ENCODE measurements around the gene MYH7B. TPM values are rescaled to one million over a fixed set of nuclear protein-coding genes. Genes with fewer than 3 reads are reported as not detected.

Gene MYH7B
- total RNA-seq (2021) = 0.66 to 1.0 TPM (median 0.98 TPM) in 3 replicates
- percentile 14 among the genes with signal in this experiment for Bru-seq, nascent RNA
- long read RNA-seq, experiment 1, partial matches to known transcripts = 1 of 1 reads
- long read RNA-seq, experiment 1, other reads (novel, unspliced or antisense) = 0 of 1 reads
- long read RNA-seq, experiment 2 = 0 reads
- long read RNA-seq, experiment 3, partial matches to known transcripts = 0 of 1 reads
- long read RNA-seq, experiment 3, other reads (novel, unspliced or antisense) = 1 of 1 reads

DNA sequence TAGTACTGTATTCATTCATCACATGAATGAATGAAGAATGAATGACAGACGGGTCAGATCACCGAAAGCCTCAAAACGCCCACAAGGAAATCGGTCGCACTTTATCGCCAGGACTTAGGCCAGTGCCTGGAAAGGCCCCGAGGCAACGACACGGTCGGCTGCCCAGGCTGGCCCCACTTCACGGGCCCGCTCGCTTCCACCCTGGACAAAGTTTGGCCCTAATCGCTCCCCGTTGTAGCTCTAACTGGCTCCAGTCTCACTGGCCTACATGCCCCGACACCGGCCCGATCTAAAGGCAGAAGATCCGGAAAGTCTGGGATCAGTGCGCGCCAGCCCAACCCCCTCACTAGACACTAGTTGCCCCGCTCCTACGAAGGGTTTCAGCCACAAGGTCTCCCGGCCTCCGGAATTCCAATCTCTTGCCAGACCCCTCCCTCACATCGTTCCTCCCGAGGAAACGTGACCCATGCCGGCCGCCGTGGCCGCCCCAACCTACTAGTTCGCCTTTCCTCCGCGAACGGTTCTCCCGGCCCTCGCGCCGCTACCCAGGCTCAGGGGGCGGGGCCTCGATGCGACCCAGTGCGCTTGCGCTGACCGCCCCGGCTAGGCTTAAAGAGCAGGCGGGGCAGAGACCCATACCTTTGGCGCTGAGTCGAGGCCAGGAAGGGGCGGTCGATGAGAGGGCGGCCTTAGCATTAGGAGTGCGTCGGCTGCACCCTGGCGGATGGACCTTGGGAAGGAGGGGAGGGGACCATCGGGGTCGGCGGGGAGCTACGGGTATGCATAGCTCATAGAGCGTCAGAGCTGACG, at the start of gene MYH7B, which contains the start of gene GSS:
Gene MYH7B, plus strand, starts transcription at position 638 of the 810 bp plus-strand sequence. CDS start 22,138 bp downstream, outside the sequence.
Gene GSS, minus strand, starts transcription at position 576 of the 810 bp plus-strand sequence. CDS start 3,954 bp downstream, outside the sequence.
- CTCF ChIA-PET = interaction anchor here (0.5 to 3.6 kb wide), 27 partner anchors 9 to 374 kb away, joined by 3 to 103 read pairs (median 4); partner anchors contain the start of genes ACSS2, GGT7, MMP24 and MMP24OS
- peak within 1 kb of the TSS; percentile 93 for H3K27ac Mint-ChIP-seq
- no peaks in the 10 kb centered on the region for H3K36me3 Mint-ChIP-seq
- no peaks in the 10 kb centered on the region for H3K9me3 Mint-ChIP-seq
- POLR2A ChIA-PET = interaction anchor here (0.6 to 1.0 kb wide), 4 partner anchors 12 to 415 kb away, joined by 3 to 5 read pairs (median 4); no protein-coding TSS in a partner anchor
- ATAC-seq (peak; percentile 98), DNase-seq (ENCODE audit: low spot score) (peak; percentile 100)
- H3K4me1 Mint-ChIP-seq = peaks cover 48% of the 10 kb centered on the region
- H3K27me3 Mint-ChIP-seq (ENCODE audit: low read depth) = peaks cover 8% of the 10 kb centered on the region
- H3K4me3 Mint-ChIP-seq = peak within 1 kb of the TSS; percentile 91
- no peak for TF ChIP-seq GTF2I (CRISPR knock-in tag; conservative IDR thresholded peaks at IDR 0.05)
- peak; percentile 91 for TF ChIP-seq TEAD1 (CRISPR knock-in tag; IDR thresholded peaks at IDR 0.05)
- no peak for TF ChIP-seq NR2C2 (CRISPR knock-in tag; IDR thresholded peaks at IDR 0.05)
- no peak for TF ChIP-seq NFATC4 (CRISPR knock-in tag; IDR thresholded peaks at IDR 0.05)
- TF ChIP-seq MXD4 (CRISPR knock-in tag; IDR thresholded peaks at IDR 0.05; ENCODE audit: borderline replicate concordance) = no peak
- TF ChIP-seq, protein P1, sequence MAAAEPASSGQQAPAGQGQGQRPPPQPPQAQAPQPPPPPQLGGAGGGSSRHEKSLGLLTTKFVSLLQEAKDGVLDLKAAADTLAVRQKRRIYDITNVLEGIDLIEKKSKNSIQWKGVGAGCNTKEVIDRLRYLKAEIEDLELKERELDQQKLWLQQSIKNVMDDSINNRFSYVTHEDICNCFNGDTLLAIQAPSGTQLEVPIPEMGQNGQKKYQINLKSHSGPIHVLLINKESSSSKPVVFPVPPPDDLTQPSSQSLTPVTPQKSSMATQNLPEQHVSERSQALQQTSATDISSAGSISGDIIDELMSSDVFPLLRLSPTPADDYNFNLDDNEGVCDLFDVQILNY (CRISPR knock-in tag; IDR thresholded peaks at IDR 0.05) = peak; percentile 92
- TF ChIP-seq FOXJ3 (CRISPR knock-in tag; IDR thresholded peaks at IDR 0.05; ENCODE audit: borderline replicate concordance) = no peak
- TF ChIP-seq, protein P2, sequence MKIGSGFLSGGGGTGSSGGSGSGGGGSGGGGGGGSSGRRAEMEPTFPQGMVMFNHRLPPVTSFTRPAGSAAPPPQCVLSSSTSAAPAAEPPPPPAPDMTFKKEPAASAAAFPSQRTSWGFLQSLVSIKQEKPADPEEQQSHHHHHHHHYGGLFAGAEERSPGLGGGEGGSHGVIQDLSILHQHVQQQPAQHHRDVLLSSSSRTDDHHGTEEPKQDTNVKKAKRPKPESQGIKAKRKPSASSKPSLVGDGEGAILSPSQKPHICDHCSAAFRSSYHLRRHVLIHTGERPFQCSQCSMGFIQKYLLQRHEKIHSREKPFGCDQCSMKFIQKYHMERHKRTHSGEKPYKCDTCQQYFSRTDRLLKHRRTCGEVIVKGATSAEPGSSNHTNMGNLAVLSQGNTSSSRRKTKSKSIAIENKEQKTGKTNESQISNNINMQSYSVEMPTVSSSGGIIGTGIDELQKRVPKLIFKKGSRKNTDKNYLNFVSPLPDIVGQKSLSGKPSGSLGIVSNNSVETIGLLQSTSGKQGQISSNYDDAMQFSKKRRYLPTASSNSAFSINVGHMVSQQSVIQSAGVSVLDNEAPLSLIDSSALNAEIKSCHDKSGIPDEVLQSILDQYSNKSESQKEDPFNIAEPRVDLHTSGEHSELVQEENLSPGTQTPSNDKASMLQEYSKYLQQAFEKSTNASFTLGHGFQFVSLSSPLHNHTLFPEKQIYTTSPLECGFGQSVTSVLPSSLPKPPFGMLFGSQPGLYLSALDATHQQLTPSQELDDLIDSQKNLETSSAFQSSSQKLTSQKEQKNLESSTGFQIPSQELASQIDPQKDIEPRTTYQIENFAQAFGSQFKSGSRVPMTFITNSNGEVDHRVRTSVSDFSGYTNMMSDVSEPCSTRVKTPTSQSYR (CRISPR knock-in tag; IDR thresholded peaks at IDR 0.05) = no peak
- TF ChIP-seq, protein P3, sequence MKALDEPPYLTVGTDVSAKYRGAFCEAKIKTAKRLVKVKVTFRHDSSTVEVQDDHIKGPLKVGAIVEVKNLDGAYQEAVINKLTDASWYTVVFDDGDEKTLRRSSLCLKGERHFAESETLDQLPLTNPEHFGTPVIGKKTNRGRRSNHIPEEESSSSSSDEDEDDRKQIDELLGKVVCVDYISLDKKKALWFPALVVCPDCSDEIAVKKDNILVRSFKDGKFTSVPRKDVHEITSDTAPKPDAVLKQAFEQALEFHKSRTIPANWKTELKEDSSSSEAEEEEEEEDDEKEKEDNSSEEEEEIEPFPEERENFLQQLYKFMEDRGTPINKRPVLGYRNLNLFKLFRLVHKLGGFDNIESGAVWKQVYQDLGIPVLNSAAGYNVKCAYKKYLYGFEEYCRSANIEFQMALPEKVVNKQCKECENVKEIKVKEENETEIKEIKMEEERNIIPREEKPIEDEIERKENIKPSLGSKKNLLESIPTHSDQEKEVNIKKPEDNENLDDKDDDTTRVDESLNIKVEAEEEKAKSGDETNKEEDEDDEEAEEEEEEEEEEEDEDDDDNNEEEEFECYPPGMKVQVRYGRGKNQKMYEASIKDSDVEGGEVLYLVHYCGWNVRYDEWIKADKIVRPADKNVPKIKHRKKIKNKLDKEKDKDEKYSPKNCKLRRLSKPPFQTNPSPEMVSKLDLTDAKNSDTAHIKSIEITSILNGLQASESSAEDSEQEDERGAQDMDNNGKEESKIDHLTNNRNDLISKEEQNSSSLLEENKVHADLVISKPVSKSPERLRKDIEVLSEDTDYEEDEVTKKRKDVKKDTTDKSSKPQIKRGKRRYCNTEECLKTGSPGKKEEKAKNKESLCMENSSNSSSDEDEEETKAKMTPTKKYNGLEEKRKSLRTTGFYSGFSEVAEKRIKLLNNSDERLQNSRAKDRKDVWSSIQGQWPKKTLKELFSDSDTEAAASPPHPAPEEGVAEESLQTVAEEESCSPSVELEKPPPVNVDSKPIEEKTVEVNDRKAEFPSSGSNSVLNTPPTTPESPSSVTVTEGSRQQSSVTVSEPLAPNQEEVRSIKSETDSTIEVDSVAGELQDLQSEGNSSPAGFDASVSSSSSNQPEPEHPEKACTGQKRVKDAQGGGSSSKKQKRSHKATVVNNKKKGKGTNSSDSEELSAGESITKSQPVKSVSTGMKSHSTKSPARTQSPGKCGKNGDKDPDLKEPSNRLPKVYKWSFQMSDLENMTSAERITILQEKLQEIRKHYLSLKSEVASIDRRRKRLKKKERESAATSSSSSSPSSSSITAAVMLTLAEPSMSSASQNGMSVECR (CRISPR knock-in tag; IDR thresholded peaks at IDR 0.05; ENCODE audit: borderline replicate concordance) = peak; percentile 59; the same call in 1 of the 2 replicates
- TF ChIP-seq, protein P4, sequence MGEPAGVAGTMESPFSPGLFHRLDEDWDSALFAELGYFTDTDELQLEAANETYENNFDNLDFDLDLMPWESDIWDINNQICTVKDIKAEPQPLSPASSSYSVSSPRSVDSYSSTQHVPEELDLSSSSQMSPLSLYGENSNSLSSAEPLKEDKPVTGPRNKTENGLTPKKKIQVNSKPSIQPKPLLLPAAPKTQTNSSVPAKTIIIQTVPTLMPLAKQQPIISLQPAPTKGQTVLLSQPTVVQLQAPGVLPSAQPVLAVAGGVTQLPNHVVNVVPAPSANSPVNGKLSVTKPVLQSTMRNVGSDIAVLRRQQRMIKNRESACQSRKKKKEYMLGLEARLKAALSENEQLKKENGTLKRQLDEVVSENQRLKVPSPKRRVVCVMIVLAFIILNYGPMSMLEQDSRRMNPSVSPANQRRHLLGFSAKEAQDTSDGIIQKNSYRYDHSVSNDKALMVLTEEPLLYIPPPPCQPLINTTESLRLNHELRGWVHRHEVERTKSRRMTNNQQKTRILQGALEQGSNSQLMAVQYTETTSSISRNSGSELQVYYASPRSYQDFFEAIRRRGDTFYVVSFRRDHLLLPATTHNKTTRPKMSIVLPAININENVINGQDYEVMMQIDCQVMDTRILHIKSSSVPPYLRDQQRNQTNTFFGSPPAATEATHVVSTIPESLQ (CRISPR knock-in tag; IDR thresholded peaks at IDR 0.05) = no peak
- no peak for TF ChIP-seq IRF2 (CRISPR knock-in tag; IDR thresholded peaks at IDR 0.05; ENCODE audit: borderline replicate concordance, low read depth)
- no peak for TF ChIP-seq OVOL2 (CRISPR knock-in tag; IDR thresholded peaks at IDR 0.05; ENCODE audit: borderline replicate concordance)
- TF ChIP-seq ZNF263 (CRISPR knock-in tag; IDR thresholded peaks at IDR 0.05; ENCODE audit: low read depth) = no peak
- no peak for TF ChIP-seq ELF4 (CRISPR knock-in tag; IDR thresholded peaks at IDR 0.05; ENCODE audit: low read depth)
- TF ChIP-seq ZNF317 (CRISPR knock-in tag; IDR thresholded peaks at IDR 0.05; ENCODE audit: borderline replicate concordance, low read depth) = no peak
- TF ChIP-seq SOX15 (CRISPR knock-in tag; IDR thresholded peaks at IDR 0.05) = no peak
- peak; percentile 49; the same call in 1 of the 2 replicates for TF ChIP-seq ESRRA (CRISPR knock-in tag; IDR thresholded peaks at IDR 0.05; ENCODE audit: borderline replicate concordance)
- peak; percentile 73 for TF ChIP-seq SMAD3 (CRISPR knock-in tag; IDR thresholded peaks at IDR 0.05; ENCODE audit: borderline replicate concordance)
- TF ChIP-seq ZNF396 (CRISPR knock-in tag; IDR thresholded peaks at IDR 0.05; ENCODE audit: borderline replicate concordance) = no peak
- TF ChIP-seq, protein P5, sequence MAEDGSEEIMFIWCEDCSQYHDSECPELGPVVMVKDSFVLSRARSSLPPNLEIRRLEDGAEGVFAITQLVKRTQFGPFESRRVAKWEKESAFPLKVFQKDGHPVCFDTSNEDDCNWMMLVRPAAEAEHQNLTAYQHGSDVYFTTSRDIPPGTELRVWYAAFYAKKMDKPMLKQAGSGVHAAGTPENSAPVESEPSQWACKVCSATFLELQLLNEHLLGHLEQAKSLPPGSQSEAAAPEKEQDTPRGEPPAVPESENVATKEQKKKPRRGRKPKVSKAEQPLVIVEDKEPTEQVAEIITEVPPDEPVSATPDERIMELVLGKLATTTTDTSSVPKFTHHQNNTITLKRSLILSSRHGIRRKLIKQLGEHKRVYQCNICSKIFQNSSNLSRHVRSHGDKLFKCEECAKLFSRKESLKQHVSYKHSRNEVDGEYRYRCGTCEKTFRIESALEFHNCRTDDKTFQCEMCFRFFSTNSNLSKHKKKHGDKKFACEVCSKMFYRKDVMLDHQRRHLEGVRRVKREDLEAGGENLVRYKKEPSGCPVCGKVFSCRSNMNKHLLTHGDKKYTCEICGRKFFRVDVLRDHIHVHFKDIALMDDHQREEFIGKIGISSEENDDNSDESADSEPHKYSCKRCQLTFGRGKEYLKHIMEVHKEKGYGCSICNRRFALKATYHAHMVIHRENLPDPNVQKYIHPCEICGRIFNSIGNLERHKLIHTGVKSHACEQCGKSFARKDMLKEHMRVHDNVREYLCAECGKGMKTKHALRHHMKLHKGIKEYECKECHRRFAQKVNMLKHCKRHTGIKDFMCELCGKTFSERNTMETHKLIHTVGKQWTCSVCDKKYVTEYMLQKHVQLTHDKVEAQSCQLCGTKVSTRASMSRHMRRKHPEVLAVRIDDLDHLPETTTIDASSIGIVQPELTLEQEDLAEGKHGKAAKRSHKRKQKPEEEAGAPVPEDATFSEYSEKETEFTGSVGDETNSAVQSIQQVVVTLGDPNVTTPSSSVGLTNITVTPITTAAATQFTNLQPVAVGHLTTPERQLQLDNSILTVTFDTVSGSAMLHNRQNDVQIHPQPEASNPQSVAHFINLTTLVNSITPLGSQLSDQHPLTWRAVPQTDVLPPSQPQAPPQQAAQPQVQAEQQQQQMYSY (CRISPR knock-in tag; IDR thresholded peaks at IDR 0.05) = no peak
- TF ChIP-seq, protein P6, sequence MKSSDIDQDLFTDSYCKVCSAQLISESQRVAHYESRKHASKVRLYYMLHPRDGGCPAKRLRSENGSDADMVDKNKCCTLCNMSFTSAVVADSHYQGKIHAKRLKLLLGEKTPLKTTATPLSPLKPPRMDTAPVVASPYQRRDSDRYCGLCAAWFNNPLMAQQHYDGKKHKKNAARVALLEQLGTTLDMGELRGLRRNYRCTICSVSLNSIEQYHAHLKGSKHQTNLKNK (CRISPR knock-in tag; IDR thresholded peaks at IDR 0.05) = no peak
- no peak for TF ChIP-seq EMX1 (CRISPR knock-in tag; IDR thresholded peaks at IDR 0.05)

All from WTC11 (cell line).